HG03520 (cell line): ENCODE data around the gene RTP3.

Source experiments
- ATAC-seq: cut with Tn5 transposase; IDR thresholded peaks from one replicate; pipeline ENCODE4 v1.9.1; 2021; ENCODE audit warnings: mild to moderate bottlenecking, moderate library complexity; ENCODE audit not compliant: unreplicated experiment

Gene RTP3

GRCh38 chr3:46497556-46498265, at the start of gene RTP3:
Gene RTP3, plus strand, starts transcription at chr3:46497976. Its CDS starts 87 bp downstream, at chr3:46498063.
- ATAC-seq = no peak

- ATAC-seq = no peak
These were observed 49.1 kb upstream of the RTP3 start for GRCh38 chr3:46448721-46449120.

- no peak for ATAC-seq
These were observed 47.8 kb upstream of the RTP3 start for GRCh38 chr3:46449755-46450552.

- no peak for ATAC-seq
These were observed 44.1 kb upstream of the RTP3 start for GRCh38 chr3:46453526-46454208.

GRCh38 chr3:46454209-46454595, 43.6 kb upstream of the RTP3 start:
- ATAC-seq = no peak

- ATAC-seq = no peak
These were observed 43.2 kb upstream of the RTP3 start for GRCh38 chr3:46454606-46455005.

- ATAC-seq = no peak
These were observed 42.3 kb upstream of the RTP3 start for GRCh38 chr3:46455231-46456115.

- no peak for ATAC-seq
These were observed 41.7 kb upstream of the RTP3 start for GRCh38 chr3:46456118-46456517.

GRCh38 chr3:46460051-46460450, 37.7 kb upstream of the RTP3 start:
- ATAC-seq = no peak

- ATAC-seq = no peak
These were observed 35.7 kb upstream of the RTP3 start for GRCh38 chr3:46462111-46462510.

- no peak for ATAC-seq
These were observed 35.3 kb upstream of the RTP3 start for GRCh38 chr3:46462511-46462910.

- no peak for ATAC-seq
These were observed 34.5 kb upstream of the RTP3 start for GRCh38 chr3:46463120-46463867.

- ATAC-seq = no peak
These were observed 33.9 kb upstream of the RTP3 start for GRCh38 chr3:46463868-46464241.

GRCh38 chr3:46464326-46465195, 33.2 kb upstream of the RTP3 start, which contains the start of gene LTF:
Gene LTF, minus strand, starts transcription at chr3:46464905. Its CDS starts 38 bp downstream, at chr3:46464867.
- no peak for ATAC-seq

- no peak for ATAC-seq
These were observed 32.6 kb upstream of the RTP3 start for GRCh38 chr3:46465196-46465520.

GRCh38 chr3:46466273-46466672, 31.5 kb upstream of the RTP3 start:
- ATAC-seq = no peak

- no peak for ATAC-seq
These were observed 30.8 kb upstream of the RTP3 start for GRCh38 chr3:46466871-46467403.

- ATAC-seq = no peak
These were observed 30.2 kb upstream of the RTP3 start for GRCh38 chr3:46467562-46467961.
